ENCODE data around the gene SPATA20.

DNA sequence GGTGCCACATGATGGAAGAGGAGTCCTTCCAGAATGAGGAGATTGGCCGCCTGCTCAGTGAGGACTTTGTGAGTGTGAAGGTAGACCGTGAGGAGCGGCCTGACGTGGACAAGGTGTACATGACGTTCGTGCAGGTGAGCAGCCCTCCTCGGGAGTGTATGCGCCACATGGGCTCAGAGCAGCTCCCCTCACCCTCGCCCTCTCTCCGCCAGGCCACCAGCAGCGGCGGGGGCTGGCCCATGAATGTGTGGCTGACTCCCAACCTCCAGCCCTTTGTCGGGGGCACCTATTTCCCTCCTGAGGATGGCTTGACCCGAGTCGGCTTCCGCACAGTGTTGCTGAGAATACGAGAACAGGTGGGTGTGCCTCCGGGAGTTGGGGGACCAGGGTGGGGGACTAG is 1.9 kb downstream of the SPATA20 start:
- TF ChIP-seq, protein P1, sequence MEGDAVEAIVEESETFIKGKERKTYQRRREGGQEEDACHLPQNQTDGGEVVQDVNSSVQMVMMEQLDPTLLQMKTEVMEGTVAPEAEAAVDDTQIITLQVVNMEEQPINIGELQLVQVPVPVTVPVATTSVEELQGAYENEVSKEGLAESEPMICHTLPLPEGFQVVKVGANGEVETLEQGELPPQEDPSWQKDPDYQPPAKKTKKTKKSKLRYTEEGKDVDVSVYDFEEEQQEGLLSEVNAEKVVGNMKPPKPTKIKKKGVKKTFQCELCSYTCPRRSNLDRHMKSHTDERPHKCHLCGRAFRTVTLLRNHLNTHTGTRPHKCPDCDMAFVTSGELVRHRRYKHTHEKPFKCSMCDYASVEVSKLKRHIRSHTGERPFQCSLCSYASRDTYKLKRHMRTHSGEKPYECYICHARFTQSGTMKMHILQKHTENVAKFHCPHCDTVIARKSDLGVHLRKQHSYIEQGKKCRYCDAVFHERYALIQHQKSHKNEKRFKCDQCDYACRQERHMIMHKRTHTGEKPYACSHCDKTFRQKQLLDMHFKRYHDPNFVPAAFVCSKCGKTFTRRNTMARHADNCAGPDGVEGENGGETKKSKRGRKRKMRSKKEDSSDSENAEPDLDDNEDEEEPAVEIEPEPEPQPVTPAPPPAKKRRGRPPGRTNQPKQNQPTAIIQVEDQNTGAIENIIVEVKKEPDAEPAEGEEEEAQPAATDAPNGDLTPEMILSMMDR (IDR thresholded peaks at IDR 0.05) = no peak
- no peak for TF ChIP-seq POLR2A (IDR thresholded peaks at IDR 0.05)
